Upper lobe of left lung (tissue), 4 donors: Measurements from ENCODE around the gene CIRBP.

Experiments used
- CTCF ChIP-seq, 6 experiments: fragments of 450-650 bp in 4 of 6; fragments of 200-600 bp in 2 of 6; sonication (generic) in 2 of 6; IDR thresholded peaks; one replicate each; pipeline ENCODE4 v1.5.1; 2016 to 2019; ENCODE audit warnings: antibody characterized with exemption in 6 of 6
- EP300 ChIP-seq, 4 donors: sonication (generic); formaldehyde crosslinking; IDR thresholded peaks; one replicate each; pipeline ENCODE4 v1.5.1; 2017; ENCODE audit warnings: antibody characterized with exemption in 4 of 4, control low read depth in 2 of 4
- POLR2AphosphoS5 ChIP-seq, 2 donors: sonication (generic); formaldehyde crosslinking; IDR thresholded peaks; one replicate each; pipeline ENCODE4 v1.5.1; 2017; ENCODE audit warnings: antibody characterized with exemption in 2 of 2

- TF ChIP-seq CTCF (IDR thresholded peaks at IDR 0.05) (no peak), EP300 (IDR thresholded peaks at IDR 0.05) (no peak), POLR2AphosphoS5 (IDR thresholded peaks at IDR 0.05) (no peak)
Observed at GRCh38 chr19:1287354-1288225, 18.5 kb downstream of the CIRBP start.
